Erythroblast (primary cell): ENCODE measurements around the gene RUNX3.

Source experiments
- GATA1 ChIP-seq: IDR thresholded peaks from 2 replicates; pipeline ENCODE4 v1.6.1; 2011; ENCODE audit warnings: low read depth, mild to moderate bottlenecking, control low read depth, low read length, moderate library complexity
- POLR2A ChIP-seq: IDR thresholded peaks from 2 replicates; pipeline ENCODE4 v1.6.1; 2011; ENCODE audit warnings: mild to moderate bottlenecking, low read length

- TF ChIP-seq POLR2A (no peak), GATA1 (no peak)
Measured at GRCh38 chr1:24938276-24938675, 8.2 kb upstream of the RUNX3 start.
